HS-5 (cell line): ENCODE measurements around the gene TRIM7.
"Not testable (repeated sequence)": the region's sequence is repeated elsewhere in the genome, so short reads cannot be mapped to it uniquely, and the experiment has no call there.

Experiments used
- DNase-seq: peaks from one replicate; pipeline ENCODE4 v3.0.0-alpha.2; 2012; ENCODE audit warnings: low read depth

TRIM7 gene

DNA sequence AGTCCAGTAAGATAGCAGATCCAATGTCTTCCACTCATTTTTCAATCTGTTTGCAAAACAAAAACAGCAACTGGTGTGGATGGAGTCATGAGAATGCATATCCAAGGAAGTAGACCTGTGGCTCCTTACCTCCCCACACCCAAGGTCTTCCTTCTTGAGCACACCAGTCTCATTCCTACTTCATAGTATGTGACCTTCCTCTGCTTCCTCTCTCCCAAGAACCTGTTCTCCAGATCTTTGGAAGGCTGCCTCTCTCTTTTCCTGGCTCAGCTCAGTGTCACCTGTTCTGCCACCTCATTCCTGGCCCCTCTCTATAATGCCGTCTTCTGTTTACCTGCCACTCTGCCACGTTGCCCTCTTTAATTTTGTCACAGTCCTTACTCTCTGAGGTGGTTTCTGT, 7.9 kb upstream of the TRIM7 start:
- DNase-seq, result no peak

DNA sequence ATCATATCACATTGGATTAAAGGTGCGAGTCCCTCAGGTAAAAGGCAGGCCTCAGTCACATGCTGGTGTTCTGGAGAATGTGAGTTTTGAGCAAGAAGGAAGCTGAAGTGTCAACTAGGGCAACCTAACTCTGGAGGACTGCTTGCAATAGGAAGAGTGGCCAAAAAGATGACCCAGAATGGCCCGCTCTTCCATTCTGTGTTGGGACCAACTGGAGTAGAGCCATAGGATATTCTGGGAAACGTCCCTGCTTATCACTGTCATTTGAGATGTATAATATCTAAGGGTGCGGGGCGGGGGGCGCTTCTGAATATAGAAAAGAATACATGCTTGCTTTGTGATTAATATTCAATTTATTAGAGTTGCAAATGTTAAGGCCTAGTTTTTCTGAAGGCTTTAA, 7.1 kb upstream of the TRIM7 start:
- DNase-seq, result no peak

- no peak for DNase-seq
These were observed 6.2 kb upstream of the TRIM7 start for GRCh38 chr5:181211208-181211607.

GRCh38 chr5:181210698-181211097, 5.7 kb upstream of the TRIM7 start:
- not testable (repeated sequence) for DNase-seq

DNA sequence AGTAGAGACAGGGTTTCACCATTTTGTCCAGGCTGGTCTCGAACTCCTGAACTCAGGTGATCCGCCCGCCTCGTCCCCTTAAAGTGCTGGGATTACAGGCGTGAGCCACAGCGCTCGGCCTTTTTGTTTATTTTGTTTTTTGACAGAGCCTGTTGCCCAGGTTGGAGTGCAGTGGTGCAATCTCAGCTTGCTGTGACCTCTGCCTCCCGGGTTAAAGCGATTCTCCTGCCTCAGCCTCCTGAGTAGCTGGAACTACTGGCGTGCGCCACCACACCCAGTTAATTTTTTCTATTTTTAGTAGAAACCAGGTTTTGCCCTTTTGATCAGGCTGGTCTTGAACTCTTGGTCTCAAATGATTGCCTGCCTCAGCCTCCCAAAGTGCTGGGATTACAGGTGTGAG, 5.2 kb upstream of the TRIM7 start:
- not testable (repeated sequence) for DNase-seq

DNA sequence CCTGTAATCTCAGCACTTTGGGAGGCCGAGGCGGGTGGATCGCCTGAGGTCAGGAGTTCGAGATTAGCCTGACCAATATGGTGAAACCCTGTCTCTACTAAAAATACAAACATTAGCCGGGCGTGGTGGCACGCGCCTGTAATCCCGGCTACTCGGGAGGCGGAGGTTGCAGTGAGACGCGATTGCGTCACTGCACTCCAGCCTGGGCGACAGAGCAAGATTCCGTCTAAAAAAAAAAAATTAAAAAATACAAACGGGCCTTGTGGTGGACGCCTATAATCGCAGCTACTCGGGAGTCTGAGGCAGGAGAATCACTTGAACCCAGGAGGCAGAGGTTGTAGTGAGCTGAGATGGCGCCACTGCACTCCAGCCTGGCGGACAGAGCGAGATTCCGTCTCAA, 4.0 kb upstream of the TRIM7 start:
- not testable (repeated sequence) for DNase-seq

DNA sequence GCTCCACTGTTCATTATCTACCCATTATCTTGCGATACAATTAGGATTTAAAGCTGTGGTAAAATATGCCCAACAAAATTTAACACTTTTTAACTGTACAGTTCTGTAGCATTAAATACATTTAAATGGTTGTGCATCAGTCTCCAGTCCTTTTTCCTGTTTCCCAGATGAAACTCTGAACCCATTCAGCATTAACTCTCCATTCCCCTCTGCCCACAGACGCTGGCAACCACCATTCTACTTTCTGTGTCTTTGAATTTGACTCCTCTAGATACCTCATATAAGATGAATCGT, 2.9 kb upstream of the TRIM7 start:
- DNase-seq, result no peak

- peak; percentile 96 for DNase-seq
These were observed 2.4 kb upstream of the TRIM7 start for GRCh38 chr5:181207214-181207959.

DNA sequence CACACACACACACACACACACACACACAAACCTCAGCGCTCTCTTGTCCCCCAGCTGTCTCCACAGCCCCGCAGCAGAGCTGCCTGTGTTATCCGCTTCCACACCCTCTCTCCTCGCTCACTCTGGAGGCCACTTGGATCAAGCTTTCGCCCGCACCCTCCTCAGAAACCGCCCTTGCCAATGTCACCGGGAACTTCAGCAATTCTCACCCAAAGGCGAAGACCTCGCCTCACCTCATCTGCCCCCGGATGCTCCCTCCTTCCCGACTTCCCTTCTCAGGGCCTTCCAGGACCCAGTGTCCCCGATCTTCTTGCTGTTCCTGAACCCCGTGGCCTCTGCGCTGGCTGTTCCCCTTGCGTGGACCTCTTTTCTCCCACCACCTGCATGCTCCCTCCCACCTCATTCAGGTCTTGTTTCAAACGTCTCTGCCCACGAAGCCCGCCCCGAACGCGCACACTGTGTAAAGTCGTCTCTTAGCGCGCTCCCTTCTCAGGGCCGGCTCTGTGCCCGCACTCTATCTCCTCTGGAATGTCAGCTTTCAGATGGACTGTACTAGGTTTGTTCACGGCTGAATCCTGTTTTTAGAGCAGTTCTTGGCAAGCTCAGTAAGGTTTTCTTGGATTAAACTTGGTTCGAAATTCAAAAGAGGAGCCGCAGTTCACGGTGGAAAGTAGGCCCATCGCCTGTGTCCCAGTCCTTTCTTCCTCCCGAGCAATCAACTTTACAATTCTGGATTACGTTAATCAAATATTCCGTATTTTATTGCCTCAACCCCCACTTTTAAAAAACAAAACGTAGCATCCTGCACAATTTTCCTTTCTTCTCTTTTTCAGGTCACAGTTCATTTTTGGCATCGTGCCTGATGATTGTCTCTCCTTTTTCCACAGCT, 1.0 kb upstream of the TRIM7 start:
- no peak for DNase-seq

- no peak for DNase-seq
These were observed 727 bp downstream of the TRIM7 start for GRCh38 chr5:181204113-181204825.

- DNase-seq, result no peak
These were observed 1.3 kb downstream of the TRIM7 start for GRCh38 chr5:181203777-181204112.

- DNase-seq, result no peak
These were observed 1.8 kb downstream of the TRIM7 start for GRCh38 chr5:181203093-181203711.

DNA sequence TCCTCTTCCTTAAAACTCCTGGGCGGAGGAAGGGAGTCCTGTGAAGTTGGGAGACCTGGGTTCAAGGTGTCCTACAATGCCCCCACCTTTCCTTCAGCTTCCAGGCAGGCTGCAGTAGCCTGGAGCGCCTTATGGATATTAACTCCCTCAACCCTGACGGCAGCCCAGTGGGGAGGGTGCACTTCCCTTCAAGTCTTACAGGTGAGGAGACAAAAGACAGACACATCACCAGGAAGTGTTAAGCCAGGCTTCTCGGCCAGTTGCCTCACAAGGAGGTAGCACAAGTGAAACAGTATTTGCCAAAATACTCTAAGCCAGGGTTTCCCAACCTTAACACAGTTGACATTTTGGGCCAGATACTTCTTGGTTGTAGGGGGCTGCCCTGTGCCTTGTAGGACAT, 4.2 kb downstream of the TRIM7 start:
- no peak for DNase-seq

- DNase-seq, result no peak
These were observed 4.9 kb downstream of the TRIM7 start for GRCh38 chr5:181199881-181200638.

- DNase-seq, result no peak
These were observed 6.0 kb downstream of the TRIM7 start for GRCh38 chr5:181198905-181199519.

GRCh38 chr5:181198106-181198685, 6.8 kb downstream of the TRIM7 start:
- DNase-seq, result no peak

GRCh38 chr5:181197326-181197951, 7.6 kb downstream of the TRIM7 start:
- DNase-seq, result no peak

DNA sequence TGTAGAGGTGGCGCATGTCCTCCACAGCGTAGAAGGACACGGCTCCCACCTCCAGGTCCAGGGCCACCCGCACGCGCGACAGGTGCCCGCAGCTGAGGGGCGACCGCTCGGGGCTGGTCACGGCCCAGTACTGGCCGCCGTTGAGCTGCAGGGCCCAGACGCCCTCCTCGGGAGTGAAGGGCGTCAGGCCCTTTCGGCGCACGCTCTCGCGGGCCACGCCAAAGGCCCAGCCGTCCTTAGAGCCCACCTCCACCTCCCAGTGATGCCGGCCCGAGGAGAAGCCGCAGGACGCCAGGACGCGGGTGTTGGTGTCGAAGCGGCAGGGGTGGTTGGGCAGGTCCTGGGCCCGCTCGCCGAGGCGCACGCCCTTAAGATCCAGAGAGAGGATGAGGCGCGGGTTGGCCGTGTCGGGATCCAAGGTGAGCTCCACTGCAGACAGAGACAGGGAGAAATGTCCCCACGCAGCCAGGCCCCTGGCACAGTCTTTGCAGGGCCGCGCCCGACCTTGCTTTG, 9.7 kb downstream of the TRIM7 start:
- DNase-seq, result no peak

GRCh38 chr5:181194489-181195248, 10.3 kb downstream of the TRIM7 start:
- DNase-seq, result no peak

DNA sequence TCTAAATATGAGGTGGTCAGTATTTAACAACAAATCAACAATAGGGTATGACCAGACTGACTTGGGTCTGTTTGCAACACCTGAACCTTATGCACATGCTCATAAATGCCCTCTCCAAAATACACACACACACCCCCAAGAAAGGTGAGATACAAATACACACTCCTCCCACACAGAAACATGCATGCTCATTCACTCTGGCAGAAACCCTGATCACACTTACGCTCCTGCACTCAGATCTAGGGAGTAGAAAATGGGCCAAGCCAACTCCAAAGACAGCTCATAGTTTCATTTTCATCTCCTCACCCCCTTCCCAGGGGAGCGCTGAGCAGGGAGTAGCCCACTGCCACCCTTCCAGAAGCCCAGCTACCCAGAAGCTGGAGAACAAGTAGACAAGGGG, 11.3 kb downstream of the TRIM7 start:
- no peak for DNase-seq
